ENCODE results near the gene PYROXD2.

Gene PYROXD2

GRCh38 chr10:98394851-98395440 is 20.0 kb downstream of the PYROXD2 start:
- Histone ChIP-seq H3K4me1 (ENCODE audit: insufficient read depth, poor library complexity, severe bottlenecking) (peaks cover 5% of the 10 kb centered on the region), H3K27ac (ENCODE audit: poor library complexity, severe bottlenecking) (no peak overlapping the region), H3K27me3 (ENCODE audit: insufficient read depth, poor library complexity, severe bottlenecking) (no peaks in the 10 kb centered on the region), H3K4me3 (ENCODE audit: severe bottlenecking) (no peak overlapping the region), H3K36me3 (ENCODE audit: low read depth) (no peaks in the 10 kb centered on the region), H3K9me3 (ENCODE audit: severe bottlenecking) (no peaks in the 10 kb centered on the region)
- no peak for TF ChIP-seq CTCF (IDR thresholded peaks at IDR 0.05; ENCODE audit: poor library complexity, severe bottlenecking)
- no peak for ATAC-seq (ENCODE audit: low read depth)
- DNase-seq (ENCODE audit: low spot score), result no peak

DNA sequence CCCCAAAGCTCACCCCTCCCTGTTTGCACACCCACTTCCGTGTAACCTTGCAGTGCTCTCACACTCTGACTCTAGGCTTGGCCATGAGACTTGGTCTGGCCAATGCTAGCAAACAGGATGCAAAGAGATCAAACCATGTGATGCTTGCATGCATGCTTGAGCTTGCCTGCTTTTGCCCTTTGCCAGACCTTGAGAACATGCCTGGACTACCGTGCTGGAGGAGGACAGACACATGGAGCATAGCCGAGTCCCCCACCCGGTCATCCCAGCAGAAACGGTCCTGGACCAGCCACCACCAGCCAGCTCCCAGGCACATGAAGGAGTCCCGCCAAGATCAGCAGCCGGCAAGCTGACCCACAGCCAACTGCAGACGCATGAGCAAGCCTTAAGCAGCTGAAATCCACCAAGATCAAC is 23.4 kb downstream of the PYROXD2 start:
- H3K4me1 ChIP-seq (ENCODE audit: insufficient read depth, poor library complexity, severe bottlenecking), result peaks cover 5% of the 10 kb centered on the region
- DNase-seq (ENCODE audit: low spot score) (no peak), ATAC-seq (ENCODE audit: low read depth) (peak; percentile 67)

DNA sequence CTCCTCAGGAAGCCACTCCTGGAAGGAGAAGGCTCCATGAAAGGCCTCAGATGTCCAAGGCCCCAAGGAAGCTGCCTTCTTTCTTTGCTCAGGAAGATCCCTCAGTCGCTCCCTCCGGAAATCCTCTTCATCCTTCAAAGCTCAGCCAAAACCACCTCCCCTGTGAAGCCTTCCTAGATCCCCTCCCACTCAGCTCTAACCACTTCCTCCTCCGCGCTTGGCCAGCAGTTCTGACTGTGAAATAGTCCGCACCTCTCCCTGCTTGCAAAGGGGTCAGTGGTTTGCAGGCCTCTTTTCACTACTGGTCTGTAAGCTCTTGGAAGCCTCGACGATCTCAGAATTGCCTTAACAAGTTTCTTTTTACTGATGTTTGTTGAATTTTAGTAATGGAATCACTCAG is 23.9 kb downstream of the PYROXD2 start:
- Histone ChIP-seq H3K9me3 (ENCODE audit: severe bottlenecking) (no peaks in the 10 kb centered on the region), H3K27ac (ENCODE audit: poor library complexity, severe bottlenecking) (no peak overlapping the region), H3K4me1 (ENCODE audit: insufficient read depth, poor library complexity, severe bottlenecking) (peaks cover 5% of the 10 kb centered on the region), H3K27me3 (ENCODE audit: insufficient read depth, poor library complexity, severe bottlenecking) (no peaks in the 10 kb centered on the region), H3K36me3 (ENCODE audit: low read depth) (no peaks in the 10 kb centered on the region), H3K4me3 (ENCODE audit: severe bottlenecking) (no peak overlapping the region)
- TF ChIP-seq CTCF (IDR thresholded peaks at IDR 0.05; ENCODE audit: poor library complexity, severe bottlenecking), result no peak
- DNase-seq (ENCODE audit: low spot score) (no peak), ATAC-seq (ENCODE audit: low read depth) (no peak)

More for the DNA sequence above, 23.4 kb downstream of the PYROXD2 start:
- Histone ChIP-seq H3K27me3 (ENCODE audit: insufficient read depth, poor library complexity, severe bottlenecking) (no peaks in the 10 kb centered on the region), H3K9me3 (ENCODE audit: severe bottlenecking) (no peaks in the 10 kb centered on the region), H3K27ac (ENCODE audit: poor library complexity, severe bottlenecking) (no peak overlapping the region), H3K4me3 (ENCODE audit: severe bottlenecking) (no peak overlapping the region), H3K36me3 (ENCODE audit: low read depth) (no peaks in the 10 kb centered on the region)
- no peak for TF ChIP-seq CTCF (IDR thresholded peaks at IDR 0.05; ENCODE audit: poor library complexity, severe bottlenecking)

- Histone ChIP-seq H3K27ac (ENCODE audit: poor library complexity, severe bottlenecking) (no peak overlapping the region), H3K9me3 (ENCODE audit: severe bottlenecking) (no peaks in the 10 kb centered on the region), H3K4me3 (ENCODE audit: severe bottlenecking) (no peak overlapping the region), H3K36me3 (ENCODE audit: low read depth) (no peaks in the 10 kb centered on the region), H3K4me1 (ENCODE audit: insufficient read depth, poor library complexity, severe bottlenecking) (peaks cover 5% of the 10 kb centered on the region), H3K27me3 (ENCODE audit: insufficient read depth, poor library complexity, severe bottlenecking) (no peaks in the 10 kb centered on the region)
- TF ChIP-seq CTCF (IDR thresholded peaks at IDR 0.05; ENCODE audit: poor library complexity, severe bottlenecking), result no peak
- DNase-seq (ENCODE audit: low spot score) (no peak), ATAC-seq (ENCODE audit: low read depth) (no peak)
Measured at GRCh38 chr10:98390406-98390805, 24.6 kb downstream of the PYROXD2 start.

- Histone ChIP-seq H3K4me1 (ENCODE audit: insufficient read depth, poor library complexity, severe bottlenecking) (peaks cover 5% of the 10 kb centered on the region), H3K27me3 (ENCODE audit: insufficient read depth, poor library complexity, severe bottlenecking) (no peaks in the 10 kb centered on the region), H3K4me3 (ENCODE audit: severe bottlenecking) (no peak overlapping the region), H3K27ac (ENCODE audit: poor library complexity, severe bottlenecking) (no peak overlapping the region), H3K36me3 (ENCODE audit: low read depth) (no peaks in the 10 kb centered on the region), H3K9me3 (ENCODE audit: severe bottlenecking) (no peaks in the 10 kb centered on the region)
- no peak for TF ChIP-seq CTCF (IDR thresholded peaks at IDR 0.05; ENCODE audit: poor library complexity, severe bottlenecking)
- DNase-seq (ENCODE audit: low spot score) (no peak), ATAC-seq (ENCODE audit: low read depth) (no peak)
Measured at GRCh38 chr10:98389398-98389797, 25.6 kb downstream of the PYROXD2 start.
